ENCODE results near the gene METTL27. TPM values are rescaled to one million over a fixed set of nuclear protein-coding genes. Genes with fewer than 3 reads are reported as not detected.
"Not testable (repeated sequence)": the region's sequence is repeated elsewhere in the genome, so short reads cannot be mapped to it uniquely, and the experiment has no call there.

METTL27 gene
- total and polyA plus RNA-seq, 9 of the 15 experiments (the other 6 are each of a cell fraction or from before 2014, with no cell fraction given), result 0.08 to 0.82 (median 0.33) TPM; not detected in 4

DNA sequence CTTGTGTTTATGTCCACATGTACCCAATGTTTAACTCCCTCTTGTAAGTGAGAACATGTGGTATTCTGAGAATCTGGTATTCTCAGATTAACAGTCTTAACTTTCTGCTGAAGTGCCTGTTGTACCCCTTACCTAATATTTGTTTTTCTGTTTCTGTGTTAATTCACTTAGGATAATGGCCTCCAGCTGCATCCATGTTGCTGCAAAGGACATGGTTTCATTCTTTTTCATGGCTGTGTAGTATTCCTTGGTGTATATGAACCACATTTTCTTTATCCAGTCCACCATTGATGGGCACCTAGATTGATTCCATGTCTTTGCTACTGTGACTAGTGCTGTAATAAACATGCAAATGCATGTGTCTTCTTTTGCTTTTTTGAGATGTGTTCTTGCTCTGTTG lies 47.1 kb downstream of the METTL27 start:
- H3K9ac ChIP-seq (ENCODE audit: insufficient read depth in 1 of 2, low read depth in 2 of 2, low read length in 2 of 2); H3K4me2 ChIP-seq (ENCODE audit: insufficient read depth, low read length); H3K36me3 ChIP-seq (ENCODE audit: control insufficient read depth, insufficient read depth, low read length); H3K27me3 ChIP-seq (ENCODE audit: control insufficient read depth in 2 of 2, insufficient read depth in 2 of 2, low read length in 2 of 2); BruUV-seq (replicated peaks); H3K9me1 ChIP-seq (ENCODE audit: control insufficient read depth, insufficient read depth, low read length); in situ Hi-C loops (cut with MboI); H3K27ac ChIP-seq (ENCODE audit: extremely low read depth, low read depth, low read length); H4K20me1 ChIP-seq (replicated peaks; ENCODE audit: control insufficient read depth, insufficient read depth, low read length); intact Hi-C loops (cut with micrococcal nuclease); H2AFZ ChIP-seq (ENCODE audit: low read depth, low read length); H3K79me2 ChIP-seq (ENCODE audit: control insufficient read depth, insufficient read depth, low read length); CTCF ChIA-PET (ENCODE audit: low intra/inter-chr PET ratio); H3K9me3 ChIP-seq (replicated peaks; ENCODE audit: control insufficient read depth, insufficient read depth, low read depth, low read length); ATAC-seq; H3K4me3 ChIP-seq; DNase-seq (ENCODE audit: extremely low read depth in 1 of 4, low spot score in 3 of 4); FAIRE-seq: not testable (repeated sequence)
- TF ChIP-seq RBM25 (IDR thresholded peaks at IDR 0.05; ENCODE audit: low read depth, low read length, severe bottlenecking) (peak; percentile 57), ZNF512 (tag; IDR thresholded peaks at IDR 0.05) (peak; percentile 51; the same call in 1 of the 2 replicates), HDAC1 (IDR thresholded peaks at IDR 0.05) (0 out of 4 replicates have a peak, but pooled peaks of 1 of the 2 experiments have one; percentile 68), ADNP (tag; IDR thresholded peaks at IDR 0.05) (peak; percentile 38; the same call in 1 of the 2 replicates), CHD4 (IDR thresholded peaks at IDR 0.05; ENCODE audit: insufficient read depth, insufficient replicate concordance, low read depth, low read length, poor library complexity, severe bottlenecking) (peak; percentile 50), BCOR (IDR thresholded peaks at IDR 0.05) (peak; percentile 86), GATA2 (CRISPR knock-in tag; IDR thresholded peaks at IDR 0.05) (peak; percentile 39; the same call in 1 of the 2 replicates), KDM1A (IDR thresholded peaks at IDR 0.05) (peak; percentile 66 to 72), ZNF146 (CRISPR knock-in tag; IDR thresholded peaks at IDR 0.05; ENCODE audit: unreplicated experiment) (peak; percentile 99)
- peaks cover 21 to 31% of the 10 kb centered on the region in 2 experiments for H3K4me1 ChIP-seq (replicated peaks in 1 of 2; ENCODE audit: control insufficient read depth in 2 of 2, insufficient read depth in 2 of 2, low read length in 2 of 2)
- POLR2A ChIA-PET, result interaction anchor here (1.2 kb wide), 1 partner anchor 9 kb away, joined by 4 read pairs; no protein-coding TSS in a partner anchor
